GM21515 (cell line): Measurements from ENCODE around the gene NSMCE4A.
"Not testable (repeated sequence)": the region's sequence is repeated elsewhere in the genome, so short reads cannot be mapped to it uniquely, and the experiment has no call there.

Experiments
- ATAC-seq: cut with Tn5 transposase; IDR thresholded peaks from one replicate; pipeline ENCODE4 v1.9.1; 2021; ENCODE audit not compliant: unreplicated experiment

The NSMCE4A gene

GRCh38 chr10:121942749-121943416 is 32.1 kb downstream of the NSMCE4A start:
- no peak for ATAC-seq

GRCh38 chr10:121941532-121941931 is 33.5 kb downstream of the NSMCE4A start:
- no peak for ATAC-seq

- no peak for ATAC-seq
Observed at GRCh38 chr10:121936295-121936694, 38.7 kb downstream of the NSMCE4A start.

GRCh38 chr10:121935702-121936101 is 39.3 kb downstream of the NSMCE4A start:
- ATAC-seq: no peak

GRCh38 chr10:121930268-121931085 is 44.5 kb downstream of the NSMCE4A start:
- not testable (repeated sequence) for ATAC-seq

- ATAC-seq: not testable (repeated sequence)
Observed at GRCh38 chr10:121929585-121930267, 45.3 kb downstream of the NSMCE4A start.

- ATAC-seq: peak; percentile 10
Observed at GRCh38 chr10:121928528-121928884, 46.5 kb downstream of the NSMCE4A start.

GRCh38 chr10:121927841-121928527 is 47.0 kb downstream of the NSMCE4A start, which contains the start of gene ATE1:
Gene ATE1 (minus strand): TSS chr10:121928031. CDS start chr10:121927949, 82 bp downstream.
- ATAC-seq: peak; percentile 89

- peak; percentile 37 for ATAC-seq
Observed at GRCh38 chr10:121927318-121927840, 47.6 kb downstream of the NSMCE4A start.

GRCh38 chr10:121926671-121927317 is 48.2 kb downstream of the NSMCE4A start:
- ATAC-seq: peak; percentile 12

- no peak for ATAC-seq
Observed at GRCh38 chr10:121926157-121926556, 48.9 kb downstream of the NSMCE4A start.

GRCh38 chr10:121921238-121921931 is 53.6 kb downstream of the NSMCE4A start:
- ATAC-seq: no peak

- peak; percentile 62 for ATAC-seq
Observed at GRCh38 chr10:121919666-121920065, 55.4 kb downstream of the NSMCE4A start.

- not testable (repeated sequence) for ATAC-seq
Observed at GRCh38 chr10:121918800-121919199, 56.2 kb downstream of the NSMCE4A start.

GRCh38 chr10:121914661-121915060 is 60.4 kb downstream of the NSMCE4A start:
- ATAC-seq: no peak

GRCh38 chr10:121911421-121911697 is 63.7 kb downstream of the NSMCE4A start:
- no peak for ATAC-seq

GRCh38 chr10:121910673-121911420 is 64.2 kb downstream of the NSMCE4A start:
- ATAC-seq: no peak
